CD4-positive, alpha-beta T cell treated with Interleukin-10 for 1 hour (primary cell): ENCODE measurements around the gene MTTP.

Source experiments
- DNase-seq: peaks from one replicate; pipeline ENCODE4 v3.0.0-alpha.2; 2020

The MTTP gene

DNA sequence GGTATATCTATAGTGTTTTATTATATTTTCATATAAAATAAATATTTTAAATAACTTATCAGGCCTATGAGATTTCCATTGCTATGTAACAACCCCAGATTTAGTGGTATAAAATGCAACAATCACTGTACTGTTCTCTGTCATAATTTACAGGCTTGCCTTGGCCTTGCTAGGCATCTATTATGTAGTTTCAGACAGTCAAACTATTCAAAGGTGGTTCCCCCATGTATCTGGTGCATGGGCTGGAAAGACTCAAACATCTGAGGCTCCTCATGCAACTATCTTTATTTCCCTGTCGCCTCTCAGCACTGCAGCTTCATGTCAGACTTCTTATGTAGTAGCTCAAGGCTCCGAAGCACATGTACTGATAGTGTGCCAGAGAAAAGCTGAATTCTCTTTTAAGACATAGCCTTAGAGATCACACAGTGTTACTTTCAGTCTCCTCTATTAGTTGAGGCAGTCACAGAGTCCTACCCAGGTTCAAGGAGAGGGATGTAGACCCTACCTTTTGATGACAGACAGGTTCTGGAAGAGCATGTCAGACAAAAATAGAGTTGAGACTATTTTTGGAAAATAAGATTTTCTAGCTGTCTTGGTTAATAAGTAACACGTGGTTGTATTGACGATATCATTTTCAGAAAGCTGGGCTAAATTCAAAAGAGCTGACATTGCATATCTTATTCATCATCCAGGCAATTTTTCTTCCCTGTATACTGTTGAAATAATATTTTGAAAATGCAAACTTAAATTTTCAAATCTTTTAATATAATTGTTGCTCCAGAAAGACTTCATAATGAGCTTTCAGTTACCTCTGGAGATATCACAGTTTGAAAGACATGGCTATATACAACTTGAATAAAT is 19.4 kb downstream of the MTTP start:
- DNase-seq = no peak

DNA sequence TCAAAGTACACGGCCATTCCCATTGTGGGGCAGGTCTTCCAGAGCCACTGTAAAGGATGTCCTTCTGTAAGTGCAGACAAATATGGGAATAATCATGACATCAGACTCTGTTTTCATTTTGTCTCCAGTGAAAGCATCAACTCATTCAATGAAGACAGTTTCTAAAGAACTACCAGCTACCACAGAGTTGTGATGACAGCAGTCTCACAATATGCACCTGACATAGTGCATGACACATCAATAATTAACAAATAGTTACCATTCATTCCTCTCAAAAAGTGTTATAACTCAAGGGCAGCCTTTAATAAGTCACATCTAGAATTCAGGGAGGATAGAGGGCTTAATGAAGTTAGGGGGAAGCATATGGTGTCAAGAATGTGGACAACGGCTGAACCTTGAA is 20.2 kb downstream of the MTTP start:
- no peak for DNase-seq

DNA sequence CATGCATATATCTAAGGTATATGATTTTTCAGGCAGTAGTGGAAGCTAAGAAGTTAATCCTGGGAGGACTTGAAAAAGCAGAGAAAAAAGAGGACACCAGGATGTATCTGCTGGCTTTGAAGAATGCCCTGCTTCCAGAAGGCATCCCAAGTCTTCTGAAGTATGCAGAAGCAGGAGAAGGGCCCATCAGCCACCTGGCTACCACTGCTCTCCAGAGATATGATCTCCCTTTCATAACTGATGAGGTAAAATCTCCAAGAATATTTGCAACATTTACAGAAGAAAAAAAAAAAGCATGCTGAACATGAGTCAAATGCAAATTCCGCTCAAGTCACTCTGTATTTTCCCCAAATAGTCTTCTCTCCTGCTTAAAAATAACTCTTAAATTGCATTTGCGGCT is 32.1 kb downstream of the MTTP start:
- DNase-seq = no peak

DNA sequence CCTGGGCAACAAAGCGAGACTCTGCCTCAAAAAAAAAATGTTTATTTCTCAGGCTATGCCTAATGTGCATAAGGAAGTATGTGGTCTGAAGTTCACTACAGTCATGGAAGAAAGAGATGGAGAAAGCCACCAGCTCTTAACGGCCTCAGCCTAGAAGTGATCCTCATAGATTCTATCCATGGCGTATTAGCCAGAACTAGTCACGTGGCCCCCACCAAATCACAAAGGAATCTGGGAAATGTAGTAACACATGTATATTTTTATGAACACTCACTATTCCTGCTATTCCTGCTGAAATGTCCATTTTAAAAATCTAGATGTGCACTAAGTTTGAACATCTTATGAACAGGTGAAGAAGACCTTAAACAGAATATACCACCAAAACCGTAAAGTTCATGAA is 33.8 kb downstream of the MTTP start:
- no peak for DNase-seq

DNA sequence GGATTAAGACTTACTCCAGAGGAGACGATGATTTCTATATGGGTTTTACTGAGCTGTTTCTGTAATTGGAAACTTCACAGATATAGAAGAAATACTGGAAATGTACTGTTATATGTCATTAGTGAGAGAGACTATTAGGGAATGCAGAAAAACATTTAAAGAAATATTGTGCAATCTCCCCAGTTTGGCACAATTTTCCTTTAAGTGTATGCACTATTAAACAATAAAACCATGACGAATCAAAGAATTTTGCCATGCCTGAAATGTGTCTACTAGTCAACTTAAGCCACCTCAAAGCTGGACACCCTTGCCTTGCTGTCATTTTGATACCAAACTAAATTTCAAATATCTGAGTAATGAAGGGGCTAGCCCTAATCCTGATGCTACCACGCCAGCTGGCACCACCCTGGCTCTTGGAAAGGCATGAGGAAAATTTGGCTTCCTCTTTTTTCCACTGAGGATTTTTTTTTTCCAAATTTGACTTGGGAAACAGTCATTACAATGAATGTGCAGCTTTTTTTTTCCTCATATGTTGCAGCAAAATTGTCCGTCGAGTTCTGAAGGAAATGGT is 36.1 kb downstream of the MTTP start:
- DNase-seq = no peak

DNA sequence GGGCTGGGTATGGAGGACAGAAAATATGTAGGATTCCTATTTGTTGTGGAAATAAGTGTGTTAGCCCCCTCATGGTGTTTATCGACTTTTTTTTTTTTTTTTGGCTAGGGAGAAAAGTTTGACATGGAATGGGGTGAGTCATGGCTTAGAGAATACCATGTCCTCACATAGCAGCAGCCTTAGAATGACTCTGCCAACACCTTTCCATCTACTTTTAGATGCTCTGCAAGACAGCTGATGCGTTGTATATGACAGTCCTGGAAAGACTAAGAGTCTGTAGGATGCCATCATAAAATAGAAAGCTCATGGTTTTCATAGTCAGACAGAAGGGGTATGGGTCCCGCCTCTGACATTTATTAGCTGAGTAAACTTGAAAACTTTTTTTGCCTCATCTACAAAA is 37.7 kb downstream of the MTTP start:
- no peak for DNase-seq

DNA sequence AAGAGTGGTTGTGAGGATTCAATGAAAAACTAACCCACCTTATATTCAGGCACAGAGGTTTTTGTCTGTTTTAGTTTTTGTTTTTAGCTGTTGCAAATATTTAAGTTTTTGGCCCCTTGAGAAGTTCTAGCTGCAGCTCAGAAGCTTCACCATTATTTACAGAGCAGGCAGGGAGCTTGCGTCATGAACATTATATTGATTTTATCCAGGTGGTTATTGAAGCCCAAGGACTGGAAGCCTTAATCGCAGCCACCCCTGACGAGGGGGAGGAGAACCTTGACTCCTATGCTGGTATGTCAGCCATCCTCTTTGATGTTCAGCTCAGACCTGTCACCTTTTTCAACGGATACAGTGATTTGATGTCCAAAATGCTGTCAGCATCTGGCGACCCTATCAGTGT is 38.1 kb downstream of the MTTP start:
- DNase-seq = no peak

DNA sequence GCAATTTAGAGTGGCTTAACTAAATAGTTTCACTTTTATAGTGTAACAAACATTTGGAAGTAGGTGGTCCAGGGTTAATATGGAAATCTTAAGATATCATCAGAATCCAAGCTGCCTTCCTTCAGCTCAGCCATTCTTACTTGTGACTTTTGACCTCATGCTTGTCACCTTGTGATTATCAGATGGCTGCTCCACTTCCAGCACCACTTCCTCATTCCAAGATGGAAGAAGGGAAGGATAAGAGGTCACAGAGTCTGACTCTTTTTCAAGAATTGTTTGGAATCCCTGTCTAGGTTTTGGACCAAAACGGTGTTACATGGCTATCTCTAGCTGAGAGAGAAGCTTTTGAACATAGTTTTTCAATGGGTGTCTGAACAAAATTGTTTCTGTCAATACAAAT is 39.9 kb downstream of the MTTP start:
- no peak for DNase-seq

DNA sequence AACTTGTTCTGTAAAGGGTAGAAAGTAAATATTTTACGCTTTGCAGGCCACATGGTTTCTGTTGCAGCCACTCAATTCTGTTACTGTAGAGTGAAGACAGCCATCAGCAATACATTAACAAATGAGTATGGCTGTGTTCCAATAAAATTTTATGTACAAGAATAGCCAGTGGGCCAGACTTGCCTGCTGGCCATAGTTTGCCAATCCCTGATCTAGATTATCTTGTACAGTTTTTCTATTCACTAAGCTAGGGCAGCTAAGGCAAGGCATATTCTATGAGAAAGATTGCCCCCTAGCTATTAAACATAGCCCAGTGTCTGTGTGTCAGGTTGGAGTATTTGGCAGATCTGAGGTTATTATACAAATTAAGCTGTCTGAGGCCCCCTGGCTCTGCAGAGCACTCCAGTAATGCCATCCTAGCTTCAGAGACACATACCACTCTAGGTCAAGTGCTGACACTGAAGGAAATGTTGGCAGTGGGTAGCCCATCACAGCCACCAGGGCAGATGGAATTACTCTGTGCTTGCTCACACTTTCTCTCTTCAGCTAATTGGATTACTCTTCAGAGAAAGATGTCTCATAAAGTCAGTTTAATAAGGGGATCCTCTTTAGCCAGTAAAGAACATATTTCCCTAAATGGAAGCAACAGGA is 40.7 kb downstream of the MTTP start:
- DNase-seq = no peak

DNA sequence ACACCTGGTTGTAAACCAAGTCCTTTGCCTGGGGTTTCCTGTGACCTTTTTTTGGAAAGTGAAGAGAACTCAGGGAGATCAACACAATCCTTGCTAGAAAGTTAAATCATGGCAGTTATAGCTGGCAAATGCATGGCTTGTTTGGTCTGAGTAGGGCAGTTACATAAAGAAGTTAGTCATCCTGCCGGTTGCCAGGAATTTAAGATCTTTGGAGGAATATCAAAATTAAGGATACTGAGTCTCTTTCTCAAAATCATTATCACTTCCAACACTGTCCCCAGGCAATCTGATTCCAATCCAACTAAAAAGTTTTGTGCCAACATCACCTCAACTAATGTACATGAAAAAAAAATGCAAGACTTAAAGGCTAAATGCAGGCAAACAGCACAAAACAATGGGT is 42.8 kb downstream of the MTTP start:
- no peak for DNase-seq

DNA sequence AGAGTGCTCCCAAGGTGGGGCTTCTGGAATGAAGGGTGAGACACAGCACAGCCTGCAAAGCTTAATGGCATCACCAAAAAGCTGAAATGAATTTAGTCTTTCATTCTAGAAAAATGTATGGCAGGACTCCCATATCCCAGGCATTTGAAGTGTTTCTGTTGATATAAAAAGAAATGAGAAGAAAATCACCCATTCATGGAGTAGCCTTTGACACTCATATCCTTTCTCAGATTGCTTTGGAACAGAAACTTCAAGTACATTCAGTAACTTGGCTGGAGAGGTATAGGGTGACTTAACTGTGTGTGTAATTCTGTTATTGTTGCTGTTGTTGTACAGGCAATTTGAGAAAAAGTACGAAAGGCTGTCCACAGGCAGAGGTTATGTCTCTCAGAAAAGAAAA is 47.7 kb downstream of the MTTP start:
- no peak for DNase-seq

DNA sequence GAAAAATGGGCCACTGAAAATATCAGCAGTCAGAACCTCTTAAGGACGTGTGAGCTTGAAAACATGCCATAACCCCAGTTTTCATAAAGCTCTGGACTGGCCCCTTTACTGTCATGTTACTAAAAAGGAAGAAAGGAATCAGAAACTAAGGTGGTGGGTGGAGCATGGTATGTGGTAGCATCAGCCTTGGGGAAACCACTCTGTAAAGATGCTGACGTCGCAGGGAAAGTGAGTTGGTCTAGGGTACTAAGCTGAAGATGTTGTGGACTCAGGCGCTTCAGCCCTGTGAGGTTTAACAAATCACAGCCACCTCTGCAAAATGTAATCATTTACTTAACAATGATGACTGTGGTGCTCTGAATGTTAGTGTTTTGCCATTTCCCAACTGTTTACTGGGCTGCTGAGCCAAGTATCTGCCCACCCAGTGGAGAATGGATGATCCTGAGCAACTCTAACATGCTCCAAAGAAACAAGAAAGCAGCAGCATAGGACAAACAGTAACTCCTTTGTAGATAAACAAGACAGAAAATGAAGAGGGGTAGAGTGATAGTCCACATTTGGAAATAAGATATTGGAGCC is 49.6 kb downstream of the MTTP start:
- DNase-seq = no peak

DNA sequence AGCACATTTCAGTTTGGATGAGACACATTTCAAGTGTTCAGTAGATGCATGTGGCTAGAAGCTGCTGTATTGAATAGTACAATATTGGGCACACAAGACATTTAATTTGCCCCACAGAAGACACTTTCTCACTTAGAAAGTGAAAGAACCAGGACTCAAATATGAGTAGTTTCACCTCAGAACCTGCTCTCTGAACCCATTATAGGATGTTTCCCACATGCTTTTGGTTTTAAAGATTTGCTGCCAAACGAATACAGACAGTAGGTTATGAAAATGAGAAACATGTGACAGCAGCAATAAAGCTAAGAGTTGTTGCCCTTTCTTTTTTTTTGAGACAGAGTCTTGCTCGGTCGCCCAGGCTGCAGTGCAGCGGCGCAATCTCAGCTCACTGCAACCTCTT is 50.7 kb downstream of the MTTP start:
- DNase-seq = no peak

DNA sequence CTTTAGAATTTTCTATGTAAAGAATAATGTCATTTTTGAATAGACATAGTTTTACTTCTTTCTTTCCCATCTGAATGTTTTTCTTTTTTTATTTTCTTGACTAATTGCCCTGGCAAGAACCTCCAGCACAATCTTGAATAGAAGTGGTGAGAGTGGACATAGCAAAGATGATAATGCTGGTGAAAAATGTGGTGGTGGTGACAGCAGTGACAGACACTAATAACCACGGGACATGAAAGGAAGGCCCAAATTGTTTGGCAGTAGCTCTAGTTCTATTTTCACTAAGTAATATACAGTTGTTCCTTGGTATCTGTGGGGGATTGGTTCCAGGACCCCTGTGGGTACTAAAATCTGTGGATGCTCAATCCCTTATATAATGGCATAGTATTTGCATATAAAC is 53.4 kb downstream of the MTTP start:
- DNase-seq = no peak

DNA sequence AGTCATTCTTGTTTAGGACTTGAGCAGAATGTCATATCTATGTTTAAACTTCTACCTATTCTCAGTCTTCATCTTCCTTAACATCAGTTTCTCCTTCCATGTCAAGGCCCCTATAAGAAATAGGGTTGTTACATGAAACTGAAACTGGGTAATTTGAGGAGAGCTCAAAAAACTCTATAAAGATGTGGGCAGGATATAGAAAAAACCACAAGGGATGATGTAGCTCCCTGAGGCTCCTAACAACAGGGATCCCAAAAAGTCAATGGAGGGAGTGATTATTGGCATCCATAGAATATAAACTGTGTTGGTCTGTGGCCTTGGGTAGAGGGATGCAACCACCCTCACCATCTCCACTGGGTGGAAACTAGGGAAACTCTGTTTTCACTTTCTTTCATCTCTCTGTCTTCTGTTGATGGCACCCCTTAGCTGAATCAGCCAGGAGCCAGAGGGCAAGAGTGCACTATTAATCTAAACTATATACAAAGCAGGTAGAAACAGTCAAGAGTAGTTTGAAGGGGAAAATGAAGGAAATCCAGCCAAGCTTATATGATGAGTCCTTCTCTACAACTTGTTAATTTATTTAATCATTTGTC is 55.4 kb downstream of the MTTP start:
- DNase-seq = no peak

DNA sequence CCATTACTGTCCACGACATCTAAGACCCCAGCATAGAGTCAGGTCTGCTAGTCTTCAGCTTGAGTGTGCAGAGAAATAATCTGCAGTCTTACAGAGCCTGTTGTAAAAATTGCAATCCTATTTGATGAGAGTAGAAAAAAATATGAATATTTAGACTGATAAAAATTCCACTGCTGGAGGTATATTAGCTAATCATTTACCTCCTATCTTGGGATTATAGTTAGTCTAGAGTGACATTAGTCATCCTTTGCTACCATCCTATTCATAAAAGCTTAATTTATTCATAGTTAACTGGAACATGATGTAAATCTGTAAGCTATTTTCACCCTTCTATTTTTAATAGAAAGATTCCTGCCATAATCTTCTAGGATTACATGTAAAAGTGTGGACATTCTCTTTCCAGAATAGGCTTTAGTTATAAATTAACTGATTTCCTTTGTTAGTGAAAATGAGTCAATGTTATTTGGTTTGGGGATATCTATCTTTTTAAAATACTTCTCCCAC is 56.3 kb downstream of the MTTP start:
- DNase-seq = no peak

DNA sequence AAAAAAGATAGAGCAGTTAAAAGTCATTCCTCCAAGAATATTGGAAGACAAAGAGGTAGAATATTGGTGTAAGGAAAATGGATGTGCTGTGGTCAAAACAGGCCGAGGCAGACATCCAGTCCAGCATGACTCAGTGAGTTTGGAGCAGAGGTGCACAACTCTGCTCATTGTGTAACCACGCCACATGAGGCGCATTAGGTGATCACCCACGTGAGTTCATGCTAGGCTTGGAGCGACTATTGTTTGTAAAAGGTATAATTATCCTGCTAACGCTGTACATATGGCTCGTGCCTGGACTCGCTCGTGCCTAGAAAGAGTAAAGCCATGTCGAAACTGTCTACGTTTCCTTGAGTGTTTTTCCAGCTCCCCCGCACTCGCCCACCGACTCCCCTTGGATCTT is 59.1 kb downstream of the MTTP start:
- no peak for DNase-seq

DNA sequence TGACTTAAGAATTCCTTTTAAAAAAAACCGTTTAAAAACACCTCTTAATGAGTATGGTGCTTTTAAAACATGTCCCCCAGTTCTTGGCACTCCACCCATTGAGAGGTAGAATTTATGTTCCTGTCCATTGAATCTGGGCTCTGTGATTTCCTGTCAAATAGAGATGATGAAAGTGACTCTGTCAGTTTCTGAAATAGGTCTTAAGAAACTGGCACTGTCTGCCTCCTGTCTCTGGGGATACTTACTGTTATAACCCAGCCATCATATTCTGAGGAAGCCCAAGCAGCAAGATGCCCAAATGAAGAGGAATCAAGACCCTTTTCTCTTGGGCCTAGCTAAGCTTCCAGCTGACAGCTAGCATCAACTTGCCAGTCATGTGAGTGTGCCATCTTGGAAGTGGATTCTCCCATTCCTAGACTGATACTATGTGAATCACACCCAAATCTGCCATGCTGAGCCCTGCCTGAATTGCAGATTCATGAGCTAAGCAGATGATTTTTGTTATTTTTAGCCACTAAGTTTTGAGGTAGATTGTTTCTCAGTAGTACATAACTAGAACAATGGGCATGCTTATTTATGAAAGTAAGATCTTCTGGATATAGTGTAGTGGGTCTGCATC is 60.2 kb downstream of the MTTP start:
- DNase-seq = no peak

DNA sequence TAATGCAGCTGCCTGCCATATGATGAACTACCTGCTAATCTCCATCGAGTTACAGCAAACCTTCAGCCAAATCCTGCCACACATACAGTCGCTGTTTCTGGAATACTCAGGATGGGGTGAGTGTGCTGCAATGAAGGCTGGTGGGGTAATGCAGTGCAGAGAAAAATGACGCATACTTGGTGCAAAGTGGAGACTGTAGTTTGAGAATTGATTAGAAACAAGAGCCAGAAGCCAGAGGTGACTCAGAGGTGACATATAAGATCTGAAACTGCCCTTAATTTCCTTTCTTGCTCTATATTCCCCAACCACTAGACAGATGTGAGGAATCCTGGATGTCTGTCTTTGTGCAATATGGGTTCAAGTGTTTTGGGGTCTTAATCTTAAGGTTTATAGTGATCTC is 61.0 kb downstream of the MTTP start:
- DNase-seq = no peak

DNA sequence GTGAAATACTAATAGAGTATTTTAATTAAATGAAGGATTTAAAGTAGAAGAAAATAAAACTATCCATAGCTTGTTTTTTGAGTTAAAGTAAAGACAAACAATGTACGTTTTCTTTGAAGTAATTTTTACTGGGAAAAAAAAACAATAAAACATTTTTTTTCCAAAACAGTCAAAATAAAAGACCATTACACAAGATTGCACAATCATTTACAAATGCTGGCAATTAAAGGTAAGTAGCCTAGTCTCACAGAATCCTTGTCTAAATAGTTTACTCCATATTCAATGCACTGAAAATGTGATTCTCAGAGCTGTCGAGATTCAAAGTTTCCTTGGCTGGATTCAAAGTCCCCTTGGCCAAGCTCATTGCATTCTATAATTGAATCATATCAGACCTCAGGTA is 61.8 kb downstream of the MTTP start:
- DNase-seq = no peak

DNA sequence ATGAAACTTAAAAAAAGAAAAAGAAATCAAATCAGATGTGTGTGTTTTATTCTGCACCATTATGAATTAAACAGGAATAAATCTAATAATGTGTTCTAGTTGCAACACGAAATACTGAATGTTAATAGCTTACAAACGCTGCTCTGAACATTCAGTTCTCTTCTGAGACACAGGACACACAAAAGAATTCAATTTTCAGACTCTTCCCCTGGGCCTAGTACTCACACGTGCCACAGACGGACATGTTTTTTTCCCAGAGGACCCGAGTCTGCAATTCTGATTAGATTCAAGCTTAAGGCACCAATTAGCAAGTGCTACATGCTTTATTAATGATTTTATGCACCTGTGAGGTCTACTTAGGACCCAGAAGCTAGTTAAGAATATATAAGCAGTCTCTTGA is 62.5 kb downstream of the MTTP start:
- no peak for DNase-seq

DNA sequence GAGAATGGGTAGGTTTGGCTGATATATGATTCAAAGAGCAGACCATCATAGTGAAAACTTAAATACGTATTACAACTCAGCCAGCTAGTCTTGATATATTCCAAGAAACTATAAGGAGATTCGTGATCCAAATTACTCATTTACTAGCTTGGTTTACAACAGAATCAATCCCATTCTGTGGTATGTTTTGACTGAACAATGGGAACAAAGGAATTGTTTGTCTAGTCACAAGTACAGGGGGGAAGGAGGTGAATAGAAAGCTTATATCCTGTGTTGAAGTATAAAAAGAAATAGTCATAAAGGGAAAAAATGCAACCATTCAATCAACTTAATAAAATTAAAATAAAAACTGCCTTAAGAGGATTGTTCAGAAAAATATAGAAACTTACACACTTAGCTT is 66.1 kb downstream of the MTTP start:
- DNase-seq = no peak
